Astrocyte (in vitro differentiated cells and primary cell): Measurements from ENCODE around the gene MESP1. TPM values are rescaled to one million over a fixed set of nuclear protein-coding genes. Genes with fewer than 3 reads are reported as not detected.
A peak's percentile ranks its signal among the peaks of the same experiment; 100 is the strongest.

Source experiments
- DNase-seq: peaks from one replicate; pipeline ENCODE4 v3.0.0-alpha.2; 2010; ENCODE audit warnings: low read depth
- FAIRE-seq: peaks from 2 replicates; lab custom pipeline; 2011; peaks lifted over from hg19 to GRCh38; lab: Jason Lieb, UNC
- H2AFZ ChIP-seq: 2 replicates; pipeline ENCODE4 v1.6.0; 2012; ENCODE audit warnings: low read depth, low read length, inconsistent platforms
- H3K27ac ChIP-seq: 2 replicates; pipeline ENCODE4 v1.5.1; 2011; ENCODE audit warnings: low read depth, low read length, inconsistent platforms
- H3K27me3 ChIP-seq: 2 replicates; pipeline ENCODE4 v1.6.0; 2011; ENCODE audit warnings: low read length, inconsistent platforms; ENCODE audit not compliant: insufficient read depth
- H3K36me3 ChIP-seq: 2 replicates; pipeline ENCODE4 v1.5.1; 2011; ENCODE audit warnings: low read length, inconsistent platforms; ENCODE audit not compliant: insufficient read depth
- H3K4me1 ChIP-seq: 2 replicates; pipeline ENCODE4 v1.5.1; 2011; ENCODE audit warnings: low read length, inconsistent platforms; ENCODE audit not compliant: insufficient read depth
- H3K4me2 ChIP-seq: 2 replicates; pipeline ENCODE4 v1.6.0; 2012; ENCODE audit warnings: low read length, inconsistent platforms
- H3K4me3 ChIP-seq: 2 replicates; pipeline ENCODE4 v1.5.1; 2011; ENCODE audit warnings: low read depth, mild to moderate bottlenecking, low read length, inconsistent platforms; ENCODE audit not compliant: insufficient read depth
- H3K79me2 ChIP-seq: 2 replicates; pipeline ENCODE4 v1.6.0; 2012; ENCODE audit warnings: mild to moderate bottlenecking, low read length, inconsistent platforms; ENCODE audit not compliant: insufficient read depth
- H3K9ac ChIP-seq: 2 replicates; pipeline ENCODE4 v1.6.0; 2012; ENCODE audit warnings: mild to moderate bottlenecking, low read length, inconsistent platforms
- H3K9me3 ChIP-seq: 2 replicates; pipeline ENCODE4 v1.5.1; 2012; ENCODE audit warnings: low read depth, mild to moderate bottlenecking, low read length, inconsistent platforms; ENCODE audit not compliant: insufficient read depth
- H4K20me1 ChIP-seq: 2 replicates; pipeline ENCODE4 v1.6.0; 2012; ENCODE audit warnings: low read length, inconsistent platforms; ENCODE audit not compliant: insufficient read depth
- H3K27ac Mint-ChIP-seq: one replicate; pipeline ENCODE4 v1.8.0; 2021; ENCODE audit warnings: mild to moderate bottlenecking, mixed read lengths; ENCODE audit not compliant: unreplicated experiment
- H3K27me3 Mint-ChIP-seq: one replicate; pipeline ENCODE4 v1.8.0; 2021; ENCODE audit warnings: low read depth, mixed read lengths; ENCODE audit not compliant: unreplicated experiment
- H3K36me3 Mint-ChIP-seq: one replicate; pipeline ENCODE4 v1.8.0; 2021; ENCODE audit warnings: low read depth, mixed read lengths; ENCODE audit not compliant: unreplicated experiment
- H3K4me1 Mint-ChIP-seq: one replicate; pipeline ENCODE4 v1.8.0; 2021; ENCODE audit warnings: low read depth, mixed read lengths; ENCODE audit not compliant: unreplicated experiment
- H3K4me3 Mint-ChIP-seq: one replicate; pipeline ENCODE4 v1.8.0; 2021; ENCODE audit warnings: mild to moderate bottlenecking, moderate library complexity, mixed read lengths; ENCODE audit not compliant: unreplicated experiment
- H3K9me3 Mint-ChIP-seq: one replicate; pipeline ENCODE4 v1.8.0; 2021; ENCODE audit warnings: mild to moderate bottlenecking, mixed read lengths; ENCODE audit not compliant: unreplicated experiment
- EZH2 ChIP-seq: IDR thresholded peaks from 2 replicates; pipeline ENCODE4 v1.6.1; 2012; ENCODE audit warnings: mild to moderate bottlenecking, low read length, inconsistent platforms; ENCODE audit not compliant: insufficient read depth
- total RNA-seq: library from RNA; stranded (reverse); gene quantifications from 2 replicates; pipeline ENCODE4 v1.2.1, GENCODE V29; 2021
- TF ChIP-seq, protein P1 (sequence below): IDR thresholded peaks from 2 replicates; pipeline ENCODE4 v1.5.1; 2011; ENCODE audit warnings: low read depth, mild to moderate bottlenecking, inconsistent platforms, low read length, moderate library complexity; ENCODE audit not compliant: insufficient read depth

MESP1 gene
- total RNA-seq, 1 donor from 2014 or later, result not detected

DNA sequence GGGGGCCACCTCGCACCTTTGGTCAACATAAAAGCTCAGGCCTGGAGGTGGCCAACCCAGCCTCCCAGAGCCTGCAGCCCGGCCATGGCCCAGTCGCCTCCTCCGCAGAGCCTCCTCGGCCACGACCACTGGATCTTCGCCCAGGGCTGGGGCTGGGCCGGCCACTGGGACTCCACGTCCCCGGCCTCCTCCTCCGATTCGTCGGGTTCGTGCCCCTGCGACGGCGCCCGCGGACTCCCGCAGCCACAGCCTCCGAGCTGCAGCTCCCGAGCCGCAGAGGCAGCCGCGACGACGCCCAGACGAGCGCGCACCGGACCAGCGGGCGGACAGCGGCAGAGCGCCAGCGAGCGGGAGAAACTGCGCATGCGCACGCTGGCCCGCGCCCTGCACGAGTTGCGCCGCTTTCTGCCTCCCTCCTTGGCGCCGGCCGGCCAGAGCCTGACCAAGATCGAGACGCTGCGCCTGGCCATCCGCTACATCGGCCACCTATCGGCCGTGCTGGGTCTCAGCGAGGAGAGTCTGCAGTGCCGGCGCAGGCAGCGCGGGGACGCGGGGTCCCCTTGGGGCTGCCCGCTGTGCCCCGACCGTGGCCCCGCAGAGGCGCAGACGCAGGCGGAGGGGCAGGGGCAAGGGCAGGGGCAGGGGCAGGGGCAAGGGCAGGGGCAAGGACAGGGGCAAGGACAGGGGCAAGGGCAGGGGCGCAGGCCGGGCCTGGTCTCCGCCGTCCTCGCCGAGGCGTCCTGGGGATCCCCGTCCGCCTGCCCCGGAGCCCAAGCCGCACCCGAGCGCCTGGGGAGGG is 25.4 kb upstream of the MESP1 start, which contains the start of gene MESP2:
Gene MESP2 (plus strand): TSS at position 59 of the 799 bp plus-strand sequence. CDS start 26 bp downstream, at position 85.
- no peaks in the 10 kb centered on the region for H4K20me1 ChIP-seq
- peak within 1 kb of the TSS; percentile 38 for H3K9ac ChIP-seq
- no peaks in the 10 kb centered on the region for H3K9me3 ChIP-seq
- H3K4me1 Mint-ChIP-seq, result peaks cover 2% of the 10 kb centered on the region
- peaks cover 3% of the 10 kb centered on the region for H3K4me1 ChIP-seq
- H3K4me2 ChIP-seq, result peak within 1 kb of the TSS; percentile 84
- DNase-seq (peak; percentile 47), FAIRE-seq (no peak)
- H3K79me2 ChIP-seq, result no peaks in the 10 kb centered on the region
- H3K27me3 ChIP-seq, result no peaks in the 10 kb centered on the region
- TF ChIP-seq, protein P1, sequence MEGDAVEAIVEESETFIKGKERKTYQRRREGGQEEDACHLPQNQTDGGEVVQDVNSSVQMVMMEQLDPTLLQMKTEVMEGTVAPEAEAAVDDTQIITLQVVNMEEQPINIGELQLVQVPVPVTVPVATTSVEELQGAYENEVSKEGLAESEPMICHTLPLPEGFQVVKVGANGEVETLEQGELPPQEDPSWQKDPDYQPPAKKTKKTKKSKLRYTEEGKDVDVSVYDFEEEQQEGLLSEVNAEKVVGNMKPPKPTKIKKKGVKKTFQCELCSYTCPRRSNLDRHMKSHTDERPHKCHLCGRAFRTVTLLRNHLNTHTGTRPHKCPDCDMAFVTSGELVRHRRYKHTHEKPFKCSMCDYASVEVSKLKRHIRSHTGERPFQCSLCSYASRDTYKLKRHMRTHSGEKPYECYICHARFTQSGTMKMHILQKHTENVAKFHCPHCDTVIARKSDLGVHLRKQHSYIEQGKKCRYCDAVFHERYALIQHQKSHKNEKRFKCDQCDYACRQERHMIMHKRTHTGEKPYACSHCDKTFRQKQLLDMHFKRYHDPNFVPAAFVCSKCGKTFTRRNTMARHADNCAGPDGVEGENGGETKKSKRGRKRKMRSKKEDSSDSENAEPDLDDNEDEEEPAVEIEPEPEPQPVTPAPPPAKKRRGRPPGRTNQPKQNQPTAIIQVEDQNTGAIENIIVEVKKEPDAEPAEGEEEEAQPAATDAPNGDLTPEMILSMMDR, result no peak
- no peak for TF ChIP-seq EZH2
- H3K36me3 ChIP-seq, result no peaks in the 10 kb centered on the region
- no peak within 1 kb of the TSS for H3K27ac Mint-ChIP-seq
- H3K9me3 Mint-ChIP-seq, result no peaks in the 10 kb centered on the region
- peak within 1 kb of the TSS; percentile 39 for H3K4me3 ChIP-seq
- H3K27me3 Mint-ChIP-seq, result peaks cover 13% of the 10 kb centered on the region
- H3K36me3 Mint-ChIP-seq, result no peaks in the 10 kb centered on the region
- no peak within 1 kb of the TSS for H3K27ac ChIP-seq
- peak within 1 kb of the TSS; percentile 90 for H2AFZ ChIP-seq
- no peak within 1 kb of the TSS for H3K4me3 Mint-ChIP-seq

DNA sequence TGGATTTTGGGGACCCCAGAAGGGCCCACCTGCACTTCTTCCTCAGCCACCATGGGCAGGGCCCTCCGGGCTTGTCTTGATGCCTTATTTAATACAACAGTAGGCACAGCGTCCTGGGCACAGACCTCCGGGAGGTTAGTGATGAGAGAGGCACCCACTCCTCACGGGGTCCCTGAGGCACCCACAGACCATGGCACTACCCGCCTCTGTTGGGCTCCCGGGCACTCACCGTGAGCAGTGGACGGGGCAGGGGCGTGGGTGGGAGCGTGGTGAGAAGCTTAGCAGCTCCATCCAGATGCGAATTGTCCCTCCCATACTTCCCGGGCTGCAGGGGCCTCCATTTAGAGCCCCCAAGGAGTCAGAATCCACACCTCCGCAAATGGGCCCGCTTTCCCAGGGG is 24.8 kb upstream of the MESP1 start:
- Mint-ChIP-seq H3K4me3 (no peak overlapping the region), H3K9me3 (no peaks in the 10 kb centered on the region), H3K36me3 (no peaks in the 10 kb centered on the region), H3K27me3 (peaks cover 13% of the 10 kb centered on the region), H3K4me1 (peaks cover 2% of the 10 kb centered on the region), H3K27ac (no peak overlapping the region)
- Histone ChIP-seq H4K20me1 (no peaks in the 10 kb centered on the region), H3K9me3 (no peaks in the 10 kb centered on the region), H3K4me2 (peak overlapping the region; percentile 84), H3K4me3 (peak overlapping the region; percentile 39), H3K4me1 (no peaks in the 10 kb centered on the region), H3K27me3 (no peaks in the 10 kb centered on the region), H3K79me2 (no peaks in the 10 kb centered on the region), H3K9ac (no peak overlapping the region), H3K27ac (no peak overlapping the region), H3K36me3 (no peaks in the 10 kb centered on the region), H2AFZ (peak overlapping the region; percentile 90)
- DNase-seq (no peak), FAIRE-seq (no peak)
- TF ChIP-seq, protein P1, result no peak

DNA sequence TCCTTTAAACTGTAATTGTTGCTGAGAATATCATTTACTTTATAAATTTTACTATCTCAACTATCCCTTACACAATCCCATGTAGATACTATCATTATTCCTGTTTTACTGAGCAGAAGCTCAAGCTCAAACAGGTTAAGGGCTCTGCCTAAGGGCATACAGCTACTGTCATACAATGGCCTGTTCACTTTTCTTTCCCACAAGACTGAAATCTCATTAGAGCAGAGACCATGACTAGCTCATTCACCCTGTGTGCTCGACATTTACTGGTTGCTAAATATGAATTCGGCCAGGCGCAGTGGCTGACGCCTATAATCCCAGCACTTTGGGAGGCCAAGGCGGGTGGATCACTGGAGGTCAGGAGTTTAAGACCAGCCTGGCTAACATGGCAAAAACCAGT is 23.4 kb upstream of the MESP1 start:
- DNase-seq (no peak), FAIRE-seq (no peak)
- no peak overlapping the region for H3K4me2 ChIP-seq
- no peaks in the 10 kb centered on the region for H3K79me2 ChIP-seq
- H3K27ac ChIP-seq, result no peak overlapping the region
- H3K27me3 Mint-ChIP-seq, result peaks cover 10% of the 10 kb centered on the region
- no peaks in the 10 kb centered on the region for H3K9me3 Mint-ChIP-seq
- H3K4me1 Mint-ChIP-seq, result peaks cover 2% of the 10 kb centered on the region
- no peaks in the 10 kb centered on the region for H4K20me1 ChIP-seq
- no peak overlapping the region for H3K4me3 Mint-ChIP-seq
- H3K36me3 Mint-ChIP-seq, result no peaks in the 10 kb centered on the region
- H3K4me3 ChIP-seq, result no peak overlapping the region
- no peaks in the 10 kb centered on the region for H3K36me3 ChIP-seq
- no peak overlapping the region for H3K27ac Mint-ChIP-seq
- no peaks in the 10 kb centered on the region for H3K27me3 ChIP-seq
- H3K9ac ChIP-seq, result no peak overlapping the region
- H2AFZ ChIP-seq, result no peak overlapping the region
- TF ChIP-seq, protein P1, result no peak
- no peak for TF ChIP-seq EZH2
- H3K4me1 ChIP-seq, result peaks cover 6% of the 10 kb centered on the region
- no peaks in the 10 kb centered on the region for H3K9me3 ChIP-seq
